GM21619 (cell line): ENCODE data around the gene USP10.
A peak's percentile ranks its signal among the peaks of the same experiment; 100 is the strongest.
"Not testable (repeated sequence)": the region's sequence is repeated elsewhere in the genome, so short reads cannot be mapped to it uniquely, and the experiment has no call there.

Experiments
- ATAC-seq: cut with Tn5 transposase; IDR thresholded peaks from one replicate; pipeline ENCODE4 v1.9.1; 2021; ENCODE audit not compliant: unreplicated experiment

USP10 gene

GRCh38 chr16:84673561-84673960 is 26.2 kb upstream of the USP10 start:
- no peak for ATAC-seq

- ATAC-seq, result no peak
Observed at GRCh38 chr16:84675423-84675822, 24.4 kb upstream of the USP10 start.

- ATAC-seq, result no peak
Observed at GRCh38 chr16:84675884-84676283, 23.9 kb upstream of the USP10 start.

GRCh38 chr16:84677017-84677803 is 22.6 kb upstream of the USP10 start:
- ATAC-seq, result no peak

GRCh38 chr16:84677849-84678248 is 22.0 kb upstream of the USP10 start:
- ATAC-seq, result no peak

- ATAC-seq, result no peak
Observed at GRCh38 chr16:84678541-84678940, 21.3 kb upstream of the USP10 start.

- ATAC-seq, result no peak
Observed at GRCh38 chr16:84680165-84680842, 19.5 kb upstream of the USP10 start.

- no peak for ATAC-seq
Observed at GRCh38 chr16:84680843-84681629, 18.8 kb upstream of the USP10 start.

GRCh38 chr16:84683691-84684591 is 15.9 kb upstream of the USP10 start:
- no peak for ATAC-seq

- no peak for ATAC-seq
Observed at GRCh38 chr16:84684592-84684965, 15.2 kb upstream of the USP10 start.

GRCh38 chr16:84685210-84685609 is 14.6 kb upstream of the USP10 start:
- no peak for ATAC-seq

GRCh38 chr16:84686707-84687298 is 13.0 kb upstream of the USP10 start:
- no peak for ATAC-seq

GRCh38 chr16:84687715-84688114 is 12.1 kb upstream of the USP10 start:
- peak; percentile 90 for ATAC-seq

GRCh38 chr16:84688163-84688562 is 11.6 kb upstream of the USP10 start:
- ATAC-seq, result not testable (repeated sequence)

- ATAC-seq, result no peak
Observed at GRCh38 chr16:84689111-84689510, 10.7 kb upstream of the USP10 start.

- ATAC-seq, result no peak
Observed at GRCh38 chr16:84690088-84690819, 9.5 kb upstream of the USP10 start.

GRCh38 chr16:84692451-84693214 is 7.2 kb upstream of the USP10 start:
- no peak for ATAC-seq

- not testable (repeated sequence) for ATAC-seq
Observed at GRCh38 chr16:84693869-84694268, 5.9 kb upstream of the USP10 start.

- ATAC-seq, result no peak
Observed at GRCh38 chr16:84694980-84695379, 4.8 kb upstream of the USP10 start.
